AG10803 (cell line): ENCODE measurements around the gene LGALS1.

ENCODE experiments used
- DNase-seq: peaks from one replicate; pipeline ENCODE4 v3.0.0; 2010; ENCODE audit warnings: low read depth
- H3K4me3 ChIP-seq: 2 replicates; pipeline ENCODE4 v1.5.1; 2011; ENCODE audit warnings: mild to moderate bottlenecking, low read length, control low read depth
- TF ChIP-seq, protein P1 (sequence below): conservative IDR thresholded peaks from 2 replicates; pipeline ENCODE4 v1.5.1; 2011; ENCODE audit warnings: mild to moderate bottlenecking, low read length, control low read depth, inconsistent platforms

LGALS1 gene

DNA sequence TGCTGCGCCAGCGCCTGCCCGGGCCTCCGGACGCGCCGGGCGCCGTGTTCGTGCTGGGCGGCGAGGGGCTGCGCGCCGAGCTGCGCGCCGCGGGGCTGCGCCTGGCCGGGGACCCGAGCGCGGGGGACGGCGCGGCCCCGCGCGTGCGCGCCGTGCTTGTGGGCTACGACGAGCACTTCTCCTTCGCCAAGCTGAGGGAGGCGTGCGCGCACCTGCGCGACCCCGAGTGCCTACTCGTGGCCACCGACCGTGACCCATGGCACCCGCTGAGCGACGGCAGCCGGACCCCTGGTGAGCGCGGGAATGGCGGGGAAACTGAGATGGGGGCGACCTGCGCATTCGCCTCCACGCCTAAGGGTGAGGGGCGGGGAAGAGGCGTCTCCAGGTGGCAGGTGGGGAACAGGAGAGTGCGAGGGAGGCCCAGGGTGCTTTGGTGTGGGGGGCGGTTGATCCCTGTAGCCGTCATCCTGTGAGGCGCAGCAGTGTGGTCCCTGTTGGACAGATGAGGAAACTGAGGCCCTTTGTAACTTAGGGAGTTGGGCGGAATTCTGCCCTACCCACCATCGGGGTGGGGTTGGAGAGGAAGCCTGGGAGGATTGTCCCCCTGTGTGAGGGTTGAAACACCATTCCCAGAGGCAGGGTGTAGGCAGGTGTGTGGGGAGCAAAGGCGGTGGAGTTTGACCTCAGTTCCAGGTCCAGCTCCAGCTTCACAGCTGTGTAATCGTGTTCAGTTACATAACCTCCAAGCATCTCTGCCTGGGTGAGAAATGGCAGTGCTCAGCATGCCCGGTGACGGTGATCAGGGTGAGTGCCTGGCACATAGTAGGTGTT is 16.2 kb upstream of the LGALS1 start:
- DNase-seq = no peak
- TF ChIP-seq, protein P1, sequence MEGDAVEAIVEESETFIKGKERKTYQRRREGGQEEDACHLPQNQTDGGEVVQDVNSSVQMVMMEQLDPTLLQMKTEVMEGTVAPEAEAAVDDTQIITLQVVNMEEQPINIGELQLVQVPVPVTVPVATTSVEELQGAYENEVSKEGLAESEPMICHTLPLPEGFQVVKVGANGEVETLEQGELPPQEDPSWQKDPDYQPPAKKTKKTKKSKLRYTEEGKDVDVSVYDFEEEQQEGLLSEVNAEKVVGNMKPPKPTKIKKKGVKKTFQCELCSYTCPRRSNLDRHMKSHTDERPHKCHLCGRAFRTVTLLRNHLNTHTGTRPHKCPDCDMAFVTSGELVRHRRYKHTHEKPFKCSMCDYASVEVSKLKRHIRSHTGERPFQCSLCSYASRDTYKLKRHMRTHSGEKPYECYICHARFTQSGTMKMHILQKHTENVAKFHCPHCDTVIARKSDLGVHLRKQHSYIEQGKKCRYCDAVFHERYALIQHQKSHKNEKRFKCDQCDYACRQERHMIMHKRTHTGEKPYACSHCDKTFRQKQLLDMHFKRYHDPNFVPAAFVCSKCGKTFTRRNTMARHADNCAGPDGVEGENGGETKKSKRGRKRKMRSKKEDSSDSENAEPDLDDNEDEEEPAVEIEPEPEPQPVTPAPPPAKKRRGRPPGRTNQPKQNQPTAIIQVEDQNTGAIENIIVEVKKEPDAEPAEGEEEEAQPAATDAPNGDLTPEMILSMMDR = no peak
- H3K4me3 ChIP-seq = peak overlapping the region; percentile 72

DNA sequence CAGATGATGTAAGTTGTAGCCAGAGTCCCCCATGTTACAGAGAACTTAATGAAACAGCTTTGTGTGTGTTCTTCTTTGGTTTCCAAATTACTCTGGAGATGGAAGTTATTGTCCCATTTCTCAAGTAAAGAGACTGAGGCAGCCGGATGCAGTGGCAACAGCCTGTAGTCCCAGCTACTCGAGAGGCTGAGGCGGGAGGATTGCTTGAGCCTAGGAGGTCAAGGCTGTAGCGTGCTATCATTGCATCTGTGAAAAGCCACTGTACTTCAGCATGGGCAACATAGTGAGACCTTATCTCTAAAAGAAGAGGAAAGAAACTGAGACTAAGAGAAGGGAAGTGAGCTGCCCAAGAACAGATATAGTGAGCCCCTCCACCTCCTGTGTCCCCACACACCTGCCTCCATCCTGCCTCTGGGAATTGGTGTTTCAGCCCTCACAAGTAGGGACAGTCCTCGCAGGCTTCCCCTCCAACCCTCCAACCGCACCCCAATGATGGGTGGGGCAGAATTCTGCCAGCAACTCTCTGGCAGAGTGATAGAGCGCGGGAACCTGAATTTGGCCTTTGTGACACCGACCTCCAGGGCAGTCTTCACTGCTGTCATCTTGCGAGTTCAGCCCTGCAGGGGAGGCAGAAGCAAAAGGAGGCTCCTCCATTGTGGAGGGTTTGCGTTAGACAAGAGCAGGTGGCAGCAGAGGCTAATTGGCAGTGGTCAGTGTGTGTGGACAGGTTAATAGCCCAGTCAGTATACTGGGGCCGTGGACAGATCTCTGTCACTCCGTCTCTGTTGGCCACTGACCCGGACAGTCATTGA is 15.3 kb upstream of the LGALS1 start:
- DNase-seq = no peak
- H3K4me3 ChIP-seq = peak overlapping the region; percentile 72
- TF ChIP-seq, protein P1 = no peak

DNA sequence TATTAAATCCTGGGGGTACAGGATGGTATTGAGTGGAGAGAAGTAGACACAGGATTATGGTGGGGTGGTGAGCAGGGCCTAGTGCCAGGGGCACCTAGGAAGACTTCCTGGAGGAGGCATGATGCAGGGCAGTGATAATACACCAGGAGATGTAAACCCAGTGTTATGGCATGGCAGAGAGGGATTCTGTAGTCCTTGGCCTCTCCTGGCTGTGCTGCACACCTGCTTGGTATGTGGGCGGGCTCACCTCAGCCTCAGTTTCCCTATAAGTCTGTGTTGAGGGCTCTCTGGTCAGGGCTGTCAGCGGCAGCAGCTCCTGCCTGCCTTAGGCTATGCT is 14.8 kb upstream of the LGALS1 start:
- DNase-seq = no peak
- no peak overlapping the region for H3K4me3 ChIP-seq
- TF ChIP-seq, protein P1 = no peak

DNA sequence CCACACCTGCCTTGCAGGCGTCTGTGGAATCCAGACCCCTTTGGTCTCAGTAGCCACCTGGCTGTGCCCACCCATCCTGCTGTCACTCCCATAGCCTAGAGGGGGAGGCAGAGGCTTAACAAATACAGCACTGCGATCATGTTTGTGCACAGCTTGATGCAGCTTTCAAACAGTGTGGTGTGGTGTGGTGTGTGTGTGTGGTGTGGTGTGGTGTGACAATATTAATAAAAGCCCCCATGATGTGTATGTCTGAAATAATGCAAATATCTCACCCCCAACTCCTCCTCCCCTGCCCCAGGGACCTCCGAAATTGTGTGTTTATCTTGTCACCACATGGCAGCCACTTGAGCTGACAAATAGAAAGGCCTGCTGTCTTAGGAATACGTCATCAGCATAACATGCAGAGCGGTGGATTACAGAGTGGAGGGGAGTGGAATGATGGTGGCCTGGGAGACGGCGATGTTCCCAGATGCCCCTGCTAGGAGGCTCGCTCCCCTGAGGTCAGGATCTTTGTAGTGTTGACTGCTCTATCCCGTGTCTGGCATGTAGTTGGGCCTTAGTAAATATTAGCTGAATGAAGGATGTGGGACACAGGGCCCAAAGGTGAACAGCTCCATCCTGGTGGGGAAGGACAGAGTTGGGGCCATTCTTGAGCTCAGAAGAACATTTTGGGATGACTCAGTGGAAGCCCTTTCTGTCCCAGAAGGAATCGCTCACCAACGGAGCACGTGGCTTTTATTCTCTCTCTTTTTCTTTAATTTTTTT is 14.1 kb upstream of the LGALS1 start:
- TF ChIP-seq, protein P1 = peak; percentile 71
- H3K4me3 ChIP-seq = peak overlapping the region; percentile 31
- peak; percentile 78 for DNase-seq

DNA sequence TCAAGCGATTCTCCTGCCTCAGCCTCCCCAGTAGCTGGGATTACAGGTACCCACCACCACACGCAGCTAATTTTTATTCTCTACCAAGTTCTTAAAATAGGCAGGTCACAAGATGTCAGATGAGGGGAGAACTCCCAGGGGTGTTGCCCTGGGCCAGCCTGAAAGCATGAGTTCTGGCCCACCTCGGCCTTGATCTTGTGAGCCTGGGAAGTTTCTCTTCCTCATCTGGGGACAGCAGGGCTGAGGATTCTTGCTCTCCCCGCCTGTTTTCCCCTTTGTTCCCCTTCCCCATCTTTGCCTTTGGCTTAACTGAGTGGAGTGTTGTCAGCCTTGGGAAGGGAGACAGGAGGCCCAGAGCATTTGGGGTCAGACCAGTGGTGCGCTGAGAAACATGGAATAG is 13.4 kb upstream of the LGALS1 start:
- H3K4me3 ChIP-seq = no peak overlapping the region
- DNase-seq = no peak
- TF ChIP-seq, protein P1 = no peak

DNA sequence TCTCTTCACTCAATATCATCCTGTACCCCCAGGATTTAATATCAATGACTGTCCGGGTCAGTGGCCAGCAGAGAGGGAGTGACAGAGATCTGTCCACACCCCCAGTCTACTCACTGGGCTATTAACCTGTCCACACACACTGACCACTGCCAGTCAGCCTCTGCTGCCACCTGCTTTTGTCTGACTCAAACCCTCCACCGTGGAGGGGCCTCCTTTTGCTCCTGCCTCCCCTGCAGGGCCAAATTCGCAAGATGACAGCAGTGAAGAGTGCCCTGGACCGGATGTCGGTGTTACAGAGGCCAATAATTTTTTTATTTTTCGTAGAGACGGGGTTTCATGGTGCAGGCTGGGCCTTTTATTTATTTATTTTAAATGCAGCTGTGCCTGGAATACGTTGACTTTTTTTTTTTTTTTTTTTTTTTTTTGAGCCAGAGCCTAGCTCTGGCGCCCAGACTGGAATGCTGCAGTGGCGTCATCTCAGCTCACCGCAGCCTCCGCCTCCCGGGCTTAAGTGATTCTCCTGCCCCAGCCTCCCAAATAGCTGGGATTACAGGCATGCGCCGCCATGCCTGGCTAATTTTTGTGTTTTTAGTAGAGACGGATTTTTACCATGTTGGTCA is 11.8 kb upstream of the LGALS1 start:
- TF ChIP-seq, protein P1 = no peak

More for the DNA sequence above, 11.8 kb upstream of the LGALS1 start:
- peak; percentile 29 for DNase-seq
- no peak overlapping the region for H3K4me3 ChIP-seq
